GM19193 (cell line): ENCODE measurements around the gene LPCAT1.

Experiments
- POLR2A ChIP-seq: IDR thresholded peaks from 4 replicates; pipeline ENCODE4 v1.6.1; 2011; ENCODE audit not compliant: insufficient read depth, insufficient read length; ENCODE audit errors: extremely low read depth

The LPCAT1 gene

DNA sequence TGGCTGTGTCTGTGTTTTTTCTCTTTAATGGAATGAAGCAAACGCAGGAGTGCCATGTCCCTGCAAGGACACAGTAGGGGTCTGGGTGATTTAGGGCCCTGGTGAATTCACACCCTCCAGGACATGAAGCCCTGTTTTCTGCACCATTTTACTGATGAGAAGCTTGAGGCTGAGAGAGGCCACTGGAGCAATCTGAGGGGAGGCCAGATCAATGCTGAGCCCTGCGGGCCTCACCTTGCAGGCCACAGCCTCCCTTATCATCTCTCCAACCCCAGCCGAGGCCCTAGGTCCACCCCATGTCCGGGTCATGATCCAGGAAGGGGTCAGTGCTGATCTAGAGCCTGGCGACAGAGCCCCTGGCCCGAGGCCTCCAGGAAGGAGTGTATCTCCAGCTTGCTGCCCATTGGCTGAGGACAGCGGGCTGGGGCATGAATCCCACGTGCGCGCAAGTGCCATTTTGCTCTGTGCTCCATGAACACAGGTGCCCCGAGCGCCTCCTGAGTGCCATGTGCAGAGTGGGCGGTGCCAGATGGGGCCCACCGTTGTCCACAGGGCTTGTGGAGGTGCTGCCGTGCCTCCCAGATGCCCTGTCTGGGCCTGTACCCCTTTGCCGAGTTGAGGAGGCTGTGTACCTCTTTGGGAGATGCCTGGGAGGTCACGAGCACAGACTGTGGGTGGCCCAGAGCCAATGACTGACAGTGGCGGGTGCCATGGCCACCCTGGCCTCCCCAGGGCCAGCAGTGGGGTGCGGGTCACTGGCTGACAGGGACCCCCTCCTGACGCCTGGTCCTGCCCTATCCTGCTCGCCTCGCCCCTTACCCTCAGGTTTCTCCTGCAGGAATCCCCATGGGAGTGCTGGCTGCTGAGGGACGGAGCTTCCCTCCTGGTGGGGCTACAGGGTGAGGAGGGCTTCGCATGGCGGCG, 32.3 kb upstream of the LPCAT1 start:
- no peak for TF ChIP-seq POLR2A

DNA sequence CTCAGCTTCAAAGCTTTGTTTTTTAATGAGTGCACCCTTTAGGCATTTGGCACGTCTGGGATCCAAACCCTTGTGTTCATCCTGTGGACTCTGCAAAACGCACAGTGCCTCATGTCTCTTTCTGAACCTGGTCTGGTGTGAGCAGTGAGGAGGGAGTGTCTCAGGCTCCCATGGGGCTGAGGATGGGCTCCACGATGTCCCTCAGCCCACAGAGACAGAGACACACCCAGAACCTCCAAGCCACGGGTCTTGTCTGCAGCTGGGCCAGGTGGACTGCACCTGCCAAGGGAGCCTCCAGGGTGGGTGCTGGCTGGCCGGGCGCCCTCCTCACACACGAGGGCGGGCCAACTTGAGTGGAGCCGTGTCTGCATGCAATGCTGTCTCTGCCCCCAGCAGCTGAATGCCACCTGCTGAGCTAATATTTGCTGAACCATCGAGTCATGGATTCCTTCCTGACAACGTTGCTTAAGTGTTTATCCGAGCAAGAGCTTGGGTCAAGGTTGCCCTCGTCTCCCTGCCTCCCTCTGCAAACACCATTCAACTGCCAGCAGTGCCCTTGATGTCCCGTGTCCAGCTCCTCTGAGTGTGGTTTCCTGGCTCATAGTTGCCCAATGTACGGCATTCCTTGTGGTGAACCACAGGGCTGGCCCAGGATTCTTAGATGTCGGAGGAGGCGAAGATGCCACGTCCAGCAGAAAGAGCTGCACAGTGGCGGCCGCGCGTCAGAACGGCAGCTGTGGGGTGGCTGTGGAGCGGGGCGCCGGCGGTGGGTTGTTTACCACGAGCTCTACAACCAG, 31.4 kb upstream of the LPCAT1 start:
- TF ChIP-seq POLR2A: no peak

DNA sequence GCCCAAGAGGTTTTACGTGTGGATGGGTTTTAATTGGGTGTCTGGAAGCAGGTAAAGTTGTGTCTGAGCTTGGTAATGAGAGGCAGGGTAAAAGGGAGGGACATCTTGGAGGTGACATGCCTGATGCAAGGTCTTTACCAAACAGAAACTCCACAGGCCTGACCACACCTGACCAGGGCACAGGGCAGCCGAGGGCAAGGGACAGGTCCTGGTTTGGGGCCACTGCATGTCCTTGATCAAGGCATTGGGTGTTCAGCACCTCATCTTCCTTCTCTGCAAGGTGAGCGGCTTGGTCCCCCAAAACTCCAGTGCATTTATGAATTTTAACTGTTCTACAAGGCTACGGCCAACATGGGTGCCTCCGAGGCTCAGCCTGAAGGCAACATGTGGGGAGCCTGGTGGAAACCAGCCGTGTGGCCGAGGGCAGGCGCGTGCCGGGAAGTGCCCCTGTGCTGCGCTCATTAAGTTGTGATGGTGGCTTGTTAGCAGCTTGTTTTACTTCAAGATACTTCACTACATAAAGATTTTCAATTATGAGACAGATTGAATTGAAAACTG, 30.7 kb upstream of the LPCAT1 start:
- TF ChIP-seq POLR2A: no peak

DNA sequence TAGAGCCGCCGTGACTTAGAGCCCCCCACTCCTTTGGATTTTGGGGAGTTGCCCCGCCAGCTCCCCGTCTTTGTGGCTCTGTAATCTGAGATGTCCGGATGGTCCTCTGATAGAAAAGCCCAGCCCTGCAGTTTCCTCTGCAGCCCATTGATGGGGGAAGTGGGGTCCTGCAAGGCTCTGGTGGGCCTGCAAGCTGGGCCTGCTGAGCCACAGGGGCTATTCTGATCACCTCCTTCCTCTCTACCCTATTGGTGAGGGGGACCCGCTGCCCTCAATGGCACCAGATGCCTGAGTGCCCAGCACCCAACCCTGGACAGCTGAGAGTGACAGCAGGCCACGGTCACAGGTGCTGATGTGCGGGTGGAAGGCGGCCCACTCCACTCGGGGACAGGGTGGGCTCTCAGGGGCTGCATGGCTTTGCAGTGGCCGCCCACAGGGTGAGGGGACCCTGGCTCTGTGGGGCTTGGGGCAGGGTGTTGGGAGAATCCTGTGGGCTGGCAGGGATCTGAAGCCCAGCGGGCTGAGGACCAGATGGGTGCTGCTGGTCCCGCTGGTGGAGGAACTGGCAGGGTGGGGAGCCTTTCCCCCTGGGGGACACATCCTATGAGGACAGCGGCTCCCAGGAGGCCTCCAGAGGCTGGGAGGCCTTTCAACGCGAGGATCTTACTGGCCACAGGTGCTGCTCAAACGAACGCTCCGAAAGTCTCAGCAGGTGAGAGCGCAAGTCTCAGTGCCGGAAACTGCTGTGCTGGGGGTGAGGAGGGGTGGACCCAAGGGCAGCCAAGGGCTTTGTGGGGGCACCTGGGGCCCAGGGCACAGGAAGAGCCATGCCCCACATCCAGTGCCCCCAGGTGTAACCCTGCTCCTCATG, 30.0 kb upstream of the LPCAT1 start:
- no peak for TF ChIP-seq POLR2A

DNA sequence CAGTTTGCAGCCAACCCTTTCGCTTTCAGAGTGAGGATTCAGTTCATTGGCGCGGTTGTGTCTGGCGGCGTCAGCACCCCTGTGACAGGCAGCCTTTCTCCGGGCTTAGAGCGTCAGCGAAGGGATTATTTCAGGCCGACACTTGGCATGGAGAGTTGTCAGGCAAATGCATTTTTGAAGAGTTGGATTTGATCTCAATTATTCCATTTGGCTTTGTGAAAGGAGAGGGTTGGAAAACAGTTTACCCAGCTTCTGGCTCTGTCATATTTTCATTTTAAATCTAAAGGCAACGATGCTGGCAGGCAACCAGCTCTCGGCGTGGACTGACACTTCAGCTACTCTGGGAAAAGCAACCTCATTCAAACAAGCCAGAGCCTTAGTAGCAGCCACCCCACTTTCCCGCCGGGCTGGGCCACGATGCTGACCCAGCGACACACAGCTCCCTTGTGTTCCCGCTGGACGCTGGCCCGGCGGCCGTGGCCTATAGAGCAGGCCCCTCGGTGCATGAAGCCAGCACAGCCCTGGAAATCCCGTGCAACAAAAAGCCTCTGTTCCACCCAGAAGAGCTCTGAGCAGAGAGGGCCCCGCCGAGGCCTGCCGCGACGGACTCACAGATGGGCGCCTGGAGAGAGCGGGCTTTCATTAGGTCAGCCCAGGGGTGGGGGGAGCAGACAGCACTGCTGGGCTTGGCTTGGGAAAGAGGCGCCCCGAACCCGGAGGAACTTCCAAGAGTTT, 28.9 kb upstream of the LPCAT1 start:
- TF ChIP-seq POLR2A: no peak

DNA sequence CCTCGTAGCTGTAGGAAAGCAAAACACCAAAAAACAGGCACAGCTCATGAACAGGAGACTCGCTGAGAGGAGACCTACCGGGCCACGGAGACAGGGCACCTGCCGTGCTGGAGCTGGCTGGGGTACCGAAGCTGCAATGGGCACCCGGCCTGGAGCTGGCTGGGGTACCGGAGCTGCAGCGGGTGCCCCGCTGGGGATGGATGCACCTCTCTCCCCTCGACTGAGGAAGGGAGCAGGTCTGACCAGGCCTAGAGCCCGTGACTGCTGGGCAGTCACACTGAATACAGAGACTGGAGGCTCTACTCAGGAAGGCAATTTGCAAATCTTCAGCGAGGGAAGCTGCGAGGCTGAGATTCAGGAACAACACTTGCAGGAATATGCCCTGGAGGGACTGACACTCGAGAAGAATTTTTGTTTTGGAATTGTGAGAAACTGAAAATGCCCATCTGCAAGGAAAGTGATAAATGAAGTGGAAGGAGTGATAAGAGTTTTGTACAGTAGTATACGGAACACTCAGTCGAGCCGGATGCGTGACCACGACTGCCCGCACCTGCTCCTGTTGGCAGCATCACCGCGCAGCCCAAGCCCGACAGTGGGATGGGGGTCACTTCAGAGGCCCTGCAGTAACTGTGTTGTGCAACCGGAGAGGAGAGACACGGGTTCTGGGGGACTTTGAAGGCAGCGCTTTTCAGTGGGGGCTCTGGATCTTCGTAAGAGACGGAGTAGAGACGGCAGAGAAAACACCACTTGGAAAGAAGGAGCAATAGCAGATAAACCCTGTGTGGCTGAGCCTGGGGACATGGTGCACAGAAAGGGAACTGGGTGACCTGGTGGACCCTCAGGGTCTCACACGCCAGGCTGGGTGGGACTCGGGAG, 27.9 kb upstream of the LPCAT1 start:
- TF ChIP-seq POLR2A: no peak

DNA sequence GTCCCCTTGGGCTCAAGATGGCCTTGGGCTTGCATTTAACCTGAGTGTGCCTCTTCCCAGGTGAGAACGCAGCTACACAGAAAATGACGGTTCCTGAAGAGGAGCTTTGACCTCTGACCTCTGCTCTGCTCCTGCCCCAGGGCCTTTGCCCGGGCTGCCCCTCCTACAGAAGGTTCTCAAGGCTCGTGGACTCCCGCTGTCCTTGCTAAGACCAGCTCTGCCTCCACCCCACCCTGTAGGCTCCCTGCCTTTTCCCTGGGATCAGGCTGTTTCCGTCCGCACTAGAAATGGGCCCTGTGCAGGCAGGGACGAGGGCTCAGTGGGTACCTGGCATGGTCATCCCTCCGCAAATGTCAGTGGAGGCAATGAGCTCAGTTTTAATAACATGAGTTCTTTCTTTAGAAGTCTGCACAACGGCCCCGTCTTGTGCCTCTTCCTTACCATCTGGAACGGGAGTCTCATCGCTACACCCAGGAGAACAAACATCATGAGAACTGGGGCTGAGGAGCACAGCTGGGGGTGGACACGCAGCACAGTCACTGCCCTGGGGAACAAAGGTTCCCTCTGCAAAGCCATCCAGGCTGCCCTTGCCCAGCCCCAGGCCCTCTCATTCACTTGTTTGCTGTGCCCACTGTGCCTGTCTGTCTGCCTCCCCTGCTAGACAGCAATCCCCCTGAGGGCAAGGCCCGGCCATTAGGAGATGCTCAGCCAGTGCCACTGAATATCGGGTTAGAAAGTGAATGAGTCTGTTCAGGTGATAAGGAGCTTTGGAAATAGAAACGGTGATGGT, 26.7 kb upstream of the LPCAT1 start:
- TF ChIP-seq POLR2A: no peak

DNA sequence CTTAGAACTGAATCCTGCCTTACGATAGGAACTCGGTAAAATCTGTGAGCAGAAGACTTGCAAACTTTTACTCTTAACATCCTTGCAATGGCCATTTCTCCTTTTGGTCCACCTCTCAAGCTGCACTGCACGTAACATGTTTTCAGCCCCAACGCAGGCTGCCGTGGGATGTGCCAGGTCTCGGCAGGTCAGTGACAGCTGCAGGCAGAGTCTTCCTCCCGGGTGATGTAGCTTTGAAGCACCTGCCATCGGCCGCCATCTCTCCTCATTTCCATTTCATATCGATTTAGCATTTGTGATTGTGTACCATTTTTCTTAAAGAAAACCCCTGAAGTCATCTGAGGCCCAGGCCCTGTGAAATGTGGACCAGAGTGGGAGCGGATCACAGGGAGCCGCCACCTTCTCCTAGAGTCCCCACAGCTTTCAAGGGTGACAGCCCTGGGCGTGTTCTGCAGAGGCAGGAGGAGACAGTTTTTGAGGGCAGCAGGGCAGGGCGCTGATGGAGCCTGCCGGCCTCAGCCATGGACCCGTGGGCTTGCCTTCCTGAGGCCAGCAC, 25.8 kb upstream of the LPCAT1 start:
- TF ChIP-seq POLR2A: no peak

DNA sequence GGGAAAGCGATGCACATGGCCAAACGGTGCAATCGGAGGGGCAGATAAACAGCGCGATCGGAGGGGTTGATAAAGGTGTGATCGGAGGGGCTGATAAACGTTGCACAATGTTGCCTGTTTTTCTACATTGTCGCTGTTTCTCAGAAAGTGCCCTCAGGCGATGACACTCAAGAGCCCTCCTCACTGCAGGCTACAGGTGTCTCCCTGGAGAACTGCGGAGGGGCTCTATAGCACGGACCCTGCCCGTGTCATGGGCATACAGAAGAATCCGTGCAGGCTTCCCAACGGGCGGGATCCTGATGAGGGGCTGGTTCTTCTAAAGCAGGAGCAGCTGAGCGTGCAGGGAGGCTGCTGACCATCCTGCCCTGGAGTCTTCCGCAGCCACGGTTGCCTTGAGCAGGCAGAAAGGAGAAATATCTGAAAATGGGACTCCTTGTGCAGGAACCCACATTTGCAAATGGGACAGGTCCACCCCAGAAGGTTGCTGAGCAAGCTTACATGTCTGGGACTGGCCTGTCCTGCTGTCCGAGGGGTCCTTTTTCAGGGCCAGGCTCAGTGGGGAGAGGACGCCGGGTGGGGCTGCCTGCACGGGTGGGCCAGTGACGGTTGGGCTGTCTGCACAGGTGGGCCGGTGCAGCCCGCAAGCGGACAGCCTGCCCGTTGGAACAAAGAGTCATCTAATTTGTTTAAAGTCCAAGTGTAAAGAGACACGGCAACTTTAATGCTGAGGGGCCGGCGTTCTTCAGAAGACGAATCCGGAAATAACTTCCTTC, 25.1 kb upstream of the LPCAT1 start:
- TF ChIP-seq POLR2A: no peak

DNA sequence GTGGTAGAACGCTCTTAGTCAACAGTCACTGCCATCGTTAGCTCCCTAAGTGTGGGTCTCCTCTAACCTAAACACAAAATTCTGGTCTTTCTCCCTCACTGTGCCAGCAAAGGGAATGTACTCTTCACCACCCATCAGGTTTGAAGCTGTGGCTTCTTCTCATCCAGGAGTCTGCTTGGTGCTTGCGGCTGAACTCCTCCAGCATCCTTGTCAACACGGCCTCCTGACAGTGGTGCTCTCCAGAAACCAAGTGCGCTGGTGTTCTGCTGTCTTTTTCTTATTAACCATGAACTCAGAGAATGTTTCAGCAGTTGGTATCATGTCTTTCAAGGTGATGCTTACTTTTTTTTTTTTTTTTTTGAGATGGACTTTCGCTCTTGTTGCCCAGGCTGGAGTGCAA, 23.9 kb upstream of the LPCAT1 start:
- TF ChIP-seq POLR2A: no peak

DNA sequence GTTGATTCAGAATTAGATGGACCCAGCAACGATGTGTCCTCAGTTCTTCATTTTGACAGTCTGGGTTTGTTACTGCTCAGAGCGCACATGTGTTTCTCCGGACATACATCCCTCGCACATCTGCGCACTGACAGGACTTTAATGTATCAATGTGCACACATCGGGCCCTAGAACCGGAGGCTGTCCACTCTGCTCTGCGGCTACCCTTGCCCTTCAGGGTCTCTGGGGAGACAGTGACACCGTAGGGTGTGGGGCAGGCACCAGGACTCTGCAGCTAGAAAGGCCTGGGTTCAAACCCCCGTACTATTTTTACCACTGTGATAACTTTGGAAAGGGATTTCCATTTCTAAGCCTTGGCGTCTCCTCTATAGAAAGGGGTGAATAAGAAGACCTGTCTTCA, 23.5 kb upstream of the LPCAT1 start:
- TF ChIP-seq POLR2A: no peak

DNA sequence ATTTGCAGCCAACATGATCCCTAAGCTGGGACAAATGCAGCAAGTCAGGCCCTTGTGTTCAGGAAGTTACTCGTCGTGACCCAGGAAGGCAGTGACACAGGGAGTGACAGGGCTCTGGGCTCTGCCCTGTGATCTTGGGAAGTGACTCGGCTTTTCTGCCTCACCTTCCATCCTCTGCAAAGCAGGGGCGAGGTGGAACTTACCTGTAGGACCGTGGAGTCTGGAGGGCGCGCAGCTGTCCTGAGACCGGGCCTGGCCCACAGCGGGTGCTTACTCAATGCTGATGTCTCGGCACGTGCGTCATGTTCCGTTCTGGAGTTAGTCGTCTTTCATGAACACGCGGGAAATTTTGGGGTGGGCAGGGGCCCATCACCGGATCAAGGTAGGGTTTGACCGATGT, 22.8 kb upstream of the LPCAT1 start:
- no peak for TF ChIP-seq POLR2A
